Neural progenitor cell (in vitro differentiated cells): ENCODE results near the gene KRTAP1-1. TPM values are rescaled to one million over a fixed set of nuclear protein-coding genes. Genes with fewer than 3 reads are reported as not detected.
"Not testable (repeated sequence)": the region's sequence is repeated elsewhere in the genome, so short reads cannot be mapped to it uniquely, and the experiment has no call there.

Experiments
- DNase-seq: peaks from one replicate; pipeline ENCODE4 v3.0.0-alpha.2; 2016; ENCODE audit warnings: low spot score
- H2AFZ ChIP-seq: fragments of 200-600 bp; sonication (generic); replicated peaks from 2 replicates; pipeline ENCODE4 v1.6.1; 2016; ENCODE audit warnings: antibody characterized with exemption
- H3F3A ChIP-seq: fragments of 200-600 bp; sonication (generic); 2 replicates; pipeline ENCODE4 v1.6.1; 2016; ENCODE audit warnings: antibody characterized with exemption, low read depth
- H3K27ac ChIP-seq: fragments of 200-600 bp; sonication (generic); 2 replicates; pipeline ENCODE4 v1.5.1; 2016; ENCODE audit warnings: mild to moderate bottlenecking
- H3K27me3 ChIP-seq: fragments of 200-600 bp; sonication (generic); 2 replicates; pipeline ENCODE4 v1.6.1; 2016; ENCODE audit warnings: mild to moderate bottlenecking, moderate library complexity
- H3K36me3 ChIP-seq: fragments of 200-600 bp; sonication (generic); 2 replicates; pipeline ENCODE4 v1.5.1; 2016
- H3K4me1 ChIP-seq: fragments of 200-600 bp; sonication (generic); 2 replicates; pipeline ENCODE4 v1.6.1; 2016; ENCODE audit warnings: mixed run types
- H3K4me2 ChIP-seq: fragments of 200-600 bp; sonication (generic); 2 replicates; pipeline ENCODE4 v1.6.1; 2016
- H3K4me3 ChIP-seq: fragments of 200-600 bp; sonication (generic); 2 replicates; pipeline ENCODE4 v1.5.1; 2016
- H3K79me2 ChIP-seq: fragments of 200-600 bp; sonication (generic); 2 replicates; pipeline ENCODE4 v1.6.1; 2016; ENCODE audit warnings: low read depth
- H3K9ac ChIP-seq: fragments of 200-600 bp; sonication (generic); 2 replicates; pipeline ENCODE4 v1.6.1; 2016
- H3K9me3 ChIP-seq: fragments of 200-600 bp; sonication (generic); 2 replicates; pipeline ENCODE4 v1.5.1; 2016; ENCODE audit warnings: low read depth
- H4K20me1 ChIP-seq: fragments of 200-600 bp; sonication (generic); 2 replicates; pipeline ENCODE4 v1.6.1; 2016; ENCODE audit warnings: low read depth
- H3K27ac Mint-ChIP-seq: 3 replicates; pipeline ENCODE4 v1.8.0; 2021; ENCODE audit warnings: mixed read lengths
- H3K27me3 Mint-ChIP-seq: 2 replicates; pipeline ENCODE4 v1.8.0; 2022; ENCODE audit warnings: low read depth, mild to moderate bottlenecking, inconsistent platforms, moderate library complexity, mixed read lengths; ENCODE audit not compliant: insufficient read depth
- H3K36me3 Mint-ChIP-seq: 3 replicates; pipeline ENCODE4 v1.8.0; 2021; ENCODE audit warnings: mixed read lengths
- H3K4me1 Mint-ChIP-seq: 3 replicates; pipeline ENCODE4 v1.8.0; 2021; ENCODE audit warnings: mixed read lengths
- H3K4me3 Mint-ChIP-seq: 3 replicates; pipeline ENCODE4 v1.8.0; 2021; ENCODE audit warnings: mild to moderate bottlenecking, moderate library complexity, mixed read lengths
- H3K9me3 Mint-ChIP-seq: 3 replicates; pipeline ENCODE4 v1.8.0; 2020; ENCODE audit warnings: mixed read lengths
- EZH2 ChIP-seq: fragments of 200-600 bp; sonication (generic); IDR thresholded peaks from 2 replicates; pipeline ENCODE4 v1.6.1; 2017; ENCODE audit warnings: antibody characterized with exemption, mild to moderate bottlenecking, moderate library complexity
- EZH2phosphoT487 ChIP-seq: fragments of 200-600 bp; sonication (generic); IDR thresholded peaks from 2 replicates; pipeline ENCODE4 v1.6.1; 2017; ENCODE audit warnings: antibody characterized with exemption
- total RNA-seq: library from RNA; depleted of rRNA; stranded (reverse); fragments of >200 nt; gene quantifications from 2 replicates; pipeline ENCODE4 v1.2.3, GENCODE V29; 2015; ENCODE audit warnings: low replicate concordance
- TF ChIP-seq, protein P1 (sequence below): fragments of 200-600 bp; sonication (generic); IDR thresholded peaks from 2 replicates; pipeline ENCODE4 v1.5.1; 2017; ENCODE audit warnings: antibody characterized with exemption, mild to moderate bottlenecking

KRTAP1-1 gene
- total RNA-seq, 1 donor from 2014 or later: not detected

DNA sequence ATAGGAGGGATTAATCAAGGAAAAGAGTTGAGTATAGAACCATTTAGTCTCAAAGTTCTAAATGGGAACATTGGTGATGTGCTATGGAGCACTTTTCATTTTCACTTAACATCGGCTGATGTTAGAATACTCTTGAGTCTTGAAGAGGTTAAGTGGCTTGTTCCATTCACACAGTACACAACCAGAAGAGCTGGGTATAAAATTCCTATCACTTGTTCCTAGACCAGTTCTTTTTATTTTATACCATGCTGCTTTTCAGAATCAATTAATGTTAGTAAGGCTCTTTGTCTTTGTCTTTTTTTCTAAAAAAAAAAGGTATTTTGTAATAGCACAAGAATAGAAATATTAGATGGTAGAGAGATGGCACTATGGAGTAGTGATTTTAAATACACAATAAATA lies 1.7 kb upstream of the KRTAP1-1 start:
- Histone ChIP-seq H3K4me2 (no peak overlapping the region), H3K27me3 (no peaks in the 10 kb centered on the region), H3K79me2 (no peaks in the 10 kb centered on the region), H4K20me1 (no peaks in the 10 kb centered on the region), H3K27ac (no peak overlapping the region), H3K36me3 (no peaks in the 10 kb centered on the region), H2AFZ (no peak overlapping the region), H3K9me3 (no peaks in the 10 kb centered on the region), H3K4me3 (no peak overlapping the region), H3K4me1 (no peaks in the 10 kb centered on the region), H3K9ac (no peak overlapping the region), H3F3A (no peaks in the 10 kb centered on the region)
- TF ChIP-seq EZH2phosphoT487 (no peak), EZH2 (no peak)
- TF ChIP-seq, protein P1, sequence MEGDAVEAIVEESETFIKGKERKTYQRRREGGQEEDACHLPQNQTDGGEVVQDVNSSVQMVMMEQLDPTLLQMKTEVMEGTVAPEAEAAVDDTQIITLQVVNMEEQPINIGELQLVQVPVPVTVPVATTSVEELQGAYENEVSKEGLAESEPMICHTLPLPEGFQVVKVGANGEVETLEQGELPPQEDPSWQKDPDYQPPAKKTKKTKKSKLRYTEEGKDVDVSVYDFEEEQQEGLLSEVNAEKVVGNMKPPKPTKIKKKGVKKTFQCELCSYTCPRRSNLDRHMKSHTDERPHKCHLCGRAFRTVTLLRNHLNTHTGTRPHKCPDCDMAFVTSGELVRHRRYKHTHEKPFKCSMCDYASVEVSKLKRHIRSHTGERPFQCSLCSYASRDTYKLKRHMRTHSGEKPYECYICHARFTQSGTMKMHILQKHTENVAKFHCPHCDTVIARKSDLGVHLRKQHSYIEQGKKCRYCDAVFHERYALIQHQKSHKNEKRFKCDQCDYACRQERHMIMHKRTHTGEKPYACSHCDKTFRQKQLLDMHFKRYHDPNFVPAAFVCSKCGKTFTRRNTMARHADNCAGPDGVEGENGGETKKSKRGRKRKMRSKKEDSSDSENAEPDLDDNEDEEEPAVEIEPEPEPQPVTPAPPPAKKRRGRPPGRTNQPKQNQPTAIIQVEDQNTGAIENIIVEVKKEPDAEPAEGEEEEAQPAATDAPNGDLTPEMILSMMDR: no peak
- Mint-ChIP-seq H3K4me3 (no peak overlapping the region), H3K27ac (no peak overlapping the region), H3K4me1 (no peaks in the 10 kb centered on the region), H3K9me3 (no peaks in the 10 kb centered on the region), H3K36me3 (no peaks in the 10 kb centered on the region), H3K27me3 (peaks cover 4% of the 10 kb centered on the region)
- DNase-seq: no peak

DNA sequence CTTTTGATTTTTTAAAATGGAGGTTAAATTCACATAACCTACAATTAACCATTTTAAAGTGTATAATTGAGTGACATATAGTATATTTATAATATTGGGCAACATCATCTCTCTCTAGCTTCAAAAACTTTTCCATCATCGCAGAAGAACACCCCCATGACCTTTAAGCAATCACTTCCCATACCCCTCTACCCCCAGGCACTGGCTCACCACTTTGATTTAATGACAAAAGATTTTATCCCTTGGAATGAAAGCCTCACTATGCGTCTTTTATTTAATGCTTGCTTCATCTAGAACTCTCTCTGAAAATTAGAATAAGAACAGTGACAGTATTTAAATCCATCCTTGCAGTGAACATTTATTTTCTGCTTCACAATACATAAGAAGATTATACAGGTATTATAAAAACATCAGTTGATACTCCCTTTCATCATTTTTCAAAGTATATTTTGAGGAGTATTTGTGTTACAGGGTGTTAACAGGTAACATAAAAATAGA lies 3.3 kb downstream of the KRTAP1-1 start:
- Histone ChIP-seq H2AFZ (no peak overlapping the region), H3K79me2 (no peaks in the 10 kb centered on the region), H4K20me1 (no peaks in the 10 kb centered on the region), H3K4me3 (no peak overlapping the region), H3K4me1 (no peaks in the 10 kb centered on the region), H3K9me3 (no peaks in the 10 kb centered on the region), H3F3A (no peaks in the 10 kb centered on the region), H3K36me3 (no peaks in the 10 kb centered on the region), H3K9ac (no peak overlapping the region), H3K27ac (no peak overlapping the region), H3K27me3 (no peaks in the 10 kb centered on the region), H3K4me2 (no peak overlapping the region)
- no peaks in the 10 kb centered on the region for H3K36me3 Mint-ChIP-seq
- H3K9me3 Mint-ChIP-seq: no peaks in the 10 kb centered on the region
- no peak overlapping the region for H3K4me3 Mint-ChIP-seq
- no peak for DNase-seq
- peaks cover 2% of the 10 kb centered on the region for H3K27me3 Mint-ChIP-seq
- H3K27ac Mint-ChIP-seq: no peak overlapping the region
- TF ChIP-seq EZH2phosphoT487 (no peak), EZH2 (no peak)
- TF ChIP-seq, protein P1: no peak
- H3K4me1 Mint-ChIP-seq: no peaks in the 10 kb centered on the region

DNA sequence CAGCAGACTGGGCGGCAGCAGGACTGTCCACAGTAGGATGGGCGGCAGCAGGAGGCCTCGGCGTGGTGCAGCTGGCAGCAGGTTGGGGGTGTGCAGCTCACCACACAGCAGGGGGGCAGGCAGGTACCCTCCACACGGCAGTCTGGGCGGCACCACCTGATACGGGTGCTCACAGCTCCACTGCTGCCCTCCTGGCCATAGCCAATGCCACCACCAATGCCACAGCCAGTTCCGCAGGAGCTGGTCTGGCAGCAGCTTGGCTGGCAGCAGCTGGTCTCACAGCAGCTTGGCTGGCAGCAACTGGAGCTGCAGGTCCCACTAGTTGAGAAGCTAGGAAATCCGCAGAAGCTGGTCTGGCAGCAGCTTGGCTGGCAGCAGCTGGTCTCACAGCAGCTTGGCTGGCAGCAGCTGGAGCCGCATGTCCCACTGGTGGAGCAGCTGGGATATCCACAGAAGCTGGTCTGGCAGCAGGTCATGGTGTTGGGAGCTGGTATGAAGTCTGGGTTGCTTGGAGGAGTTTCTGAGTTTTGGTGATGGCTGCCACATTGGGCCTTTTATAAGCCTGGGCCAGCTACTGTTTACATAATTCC lies 6.8 kb downstream of the KRTAP1-1 start, which contains the start of gene KRTAP1-3:
TSS of gene KRTAP1-3 (minus strand) at position 529 of the 590 bp plus-strand sequence. CDS start at position 476, 53 bp downstream.
- H2AFZ ChIP-seq, H3K4me2 ChIP-seq, H3K27me3 ChIP-seq, H3K36me3 Mint-ChIP-seq, H3K27ac ChIP-seq, H3K4me3 Mint-ChIP-seq, H3K79me2 ChIP-seq, H3K4me3 ChIP-seq, H3K9me3 Mint-ChIP-seq, DNase-seq, H3K36me3 ChIP-seq, H3K9me3 ChIP-seq, H3K27ac Mint-ChIP-seq, H3K27me3 Mint-ChIP-seq, H3K4me1 ChIP-seq, H3K4me1 Mint-ChIP-seq, H3F3A ChIP-seq, H4K20me1 ChIP-seq, H3K9ac ChIP-seq: not testable (repeated sequence)

DNA sequence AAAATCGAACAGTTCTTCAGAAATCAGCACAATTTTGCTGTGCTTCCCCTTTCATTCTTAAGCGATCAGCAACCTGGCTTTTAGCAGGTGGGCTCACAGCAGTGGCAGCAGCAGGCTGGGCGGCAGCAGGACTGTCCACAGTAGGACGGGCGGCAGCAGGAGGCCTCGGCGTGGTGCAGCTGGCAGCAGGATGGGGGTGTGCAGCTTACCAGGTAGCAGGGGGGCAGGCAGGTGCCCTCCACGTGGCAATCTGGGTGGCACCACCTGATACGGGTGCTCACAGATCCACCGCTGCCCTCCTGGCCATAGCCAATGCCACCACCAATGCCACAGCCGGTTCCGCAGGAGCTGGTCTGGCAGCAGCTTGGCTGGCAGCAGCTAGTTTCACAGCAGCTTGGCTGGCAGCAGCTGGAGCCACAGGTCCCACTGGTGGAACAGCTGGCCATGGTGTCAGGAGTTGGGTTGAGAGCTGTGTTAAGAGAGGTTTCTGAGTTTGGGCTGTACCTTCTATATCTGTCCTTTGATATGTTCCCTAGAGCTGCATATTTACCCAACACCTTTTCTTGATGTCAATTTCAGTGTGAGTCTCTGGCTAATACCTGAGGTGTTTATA lies 11.5 kb downstream of the KRTAP1-1 start, which contains the start of gene KRTAP1-4:
TSS of gene KRTAP1-4 (minus strand) at position 563 of the 613 bp plus-strand sequence. CDS start at position 446, 117 bp downstream.
- Histone ChIP-seq H3K36me3 (no peaks in the 10 kb centered on the region), H3K9me3 (no peaks in the 10 kb centered on the region)
- no peaks in the 10 kb centered on the region for H3K36me3 Mint-ChIP-seq

More for the DNA sequence above, 11.5 kb downstream of the KRTAP1-1 start, which contains the start of gene KRTAP1-4:
- H3K4me3 ChIP-seq: no peak within 1 kb of the TSS
- H3K4me1 Mint-ChIP-seq: no peaks in the 10 kb centered on the region
- H3K9me3 Mint-ChIP-seq: no peaks in the 10 kb centered on the region
- no peak within 1 kb of the TSS for H3K27ac Mint-ChIP-seq
- no peaks in the 10 kb centered on the region for H3F3A ChIP-seq
- no peaks in the 10 kb centered on the region for H3K27me3 ChIP-seq
- no peaks in the 10 kb centered on the region for H3K79me2 ChIP-seq
- peaks cover 2% of the 10 kb centered on the region for H3K27me3 Mint-ChIP-seq
- no peaks in the 10 kb centered on the region for H4K20me1 ChIP-seq
- DNase-seq: no peak
- no peaks in the 10 kb centered on the region for H3K4me1 ChIP-seq
- H3K4me2 ChIP-seq: no peak within 1 kb of the TSS
- no peak within 1 kb of the TSS for H3K27ac ChIP-seq
- H3K9ac ChIP-seq: no peak within 1 kb of the TSS
- TF ChIP-seq EZH2: no peak
- no peak for TF ChIP-seq EZH2phosphoT487
- TF ChIP-seq, protein P1: no peak
- no peak within 1 kb of the TSS for H2AFZ ChIP-seq
- no peak within 1 kb of the TSS for H3K4me3 Mint-ChIP-seq
